ENCODE data around the gene NBR1. TPM values are rescaled to one million over a fixed set of nuclear protein-coding genes. Genes with fewer than 3 reads are reported as not detected.
"Not testable (repeated sequence)": the region's sequence is repeated elsewhere in the genome, so short reads cannot be mapped to it uniquely, and the experiment has no call there.

Gene NBR1
- total RNA-seq, 1 experiment from 2014 or later: 42.8 TPM

GRCh38 chr17:43183921-43184320 is 12.9 kb downstream of the NBR1 start:
- no peak for TF ChIP-seq JUN (CRISPR knock-in tag; IDR thresholded peaks at IDR 0.05)
- TF ChIP-seq ZSCAN18 (CRISPR knock-in tag; IDR thresholded peaks at IDR 0.05): no peak
- no peak for TF ChIP-seq ZNF263 (CRISPR knock-in tag; IDR thresholded peaks at IDR 0.05; ENCODE audit: low read depth)
- ATAC-seq (no peak), DNase-seq (ENCODE audit: low spot score) (no peak)
- Mint-ChIP-seq H3K9me3 (peaks cover 5% of the 10 kb centered on the region; the same call in 1 of the 2 replicates), H3K4me1 (no peaks in the 10 kb centered on the region), H3K27ac (no peak overlapping the region), H3K4me3 (no peak overlapping the region), H3K36me3 (peaks cover 24% of the 10 kb centered on the region), H3K27me3 (ENCODE audit: low read depth) (no peaks in the 10 kb centered on the region)
- ChIA-PET CTCF (interaction anchor here (0.6 kb wide), 2 partner anchors 15 to 23 kb away, joined by 3 read pairs; no protein-coding TSS in a partner anchor), POLR2A (interaction anchor here (0.8 kb wide), 1 partner anchor 41 kb away, joined by 7 read pairs; no protein-coding TSS in a partner anchor)

- H3K27ac Mint-ChIP-seq; H3K4me3 Mint-ChIP-seq; H3K27me3 Mint-ChIP-seq (ENCODE audit: low read depth); DNase-seq (ENCODE audit: low spot score); H3K9me3 Mint-ChIP-seq; H3K4me1 Mint-ChIP-seq; CTCF ChIA-PET; ATAC-seq: not testable (repeated sequence)
- POLR2A ChIA-PET: interaction anchor here (0.6 kb wide), 1 partner anchor 8 kb away, joined by 3 read pairs; no protein-coding TSS in a partner anchor
- peaks cover 44% of the 10 kb centered on the region for H3K36me3 Mint-ChIP-seq
Observed at GRCh38 chr17:43186656-43187055, 15.6 kb downstream of the NBR1 start.

- Mint-ChIP-seq H3K27me3 (ENCODE audit: low read depth) (no peaks in the 10 kb centered on the region), H3K4me1 (no peaks in the 10 kb centered on the region), H3K27ac (no peak overlapping the region), H3K4me3 (no peak overlapping the region), H3K36me3 (peaks cover 75% of the 10 kb centered on the region), H3K9me3 (no peaks in the 10 kb centered on the region)
- ChIA-PET POLR2A (no interaction called here), CTCF (no interaction called here)
- ATAC-seq (no peak), DNase-seq (ENCODE audit: low spot score) (no peak)
- TF ChIP-seq ZSCAN18 (CRISPR knock-in tag; IDR thresholded peaks at IDR 0.05) (no peak), E2F4 (CRISPR knock-in tag; IDR thresholded peaks at IDR 0.05; ENCODE audit: borderline replicate concordance, low read depth) (no peak), USF2 (CRISPR knock-in tag; IDR thresholded peaks at IDR 0.05) (no peak), ZNF416 (CRISPR knock-in tag; IDR thresholded peaks at IDR 0.05) (no peak), NFYB (CRISPR knock-in tag; conservative IDR thresholded peaks at IDR 0.05; ENCODE audit: low read depth) (no peak), ZMAT4 (CRISPR knock-in tag; IDR thresholded peaks at IDR 0.05) (no peak), PRDM15 (CRISPR knock-in tag; IDR thresholded peaks at IDR 0.05) (no peak), MXD4 (CRISPR knock-in tag; IDR thresholded peaks at IDR 0.05; ENCODE audit: borderline replicate concordance) (no peak), FOXJ3 (CRISPR knock-in tag; IDR thresholded peaks at IDR 0.05; ENCODE audit: borderline replicate concordance) (no peak)
Observed at GRCh38 chr17:43193251-43193650, 22.2 kb downstream of the NBR1 start.
